Measurements from ENCODE around the gene TRAF4. TPM values are rescaled to one million over a fixed set of nuclear protein-coding genes. Genes with fewer than 3 reads are reported as not detected.

The TRAF4 gene
- polyA plus RNA-seq (2011; rRNA removed) (26.4 and 55.6 TPM in 2 replicates), polyA minus RNA-seq (2011; rRNA and poly(A)+ RNA removed) (80.8 and 135 TPM in 2 replicates)

DNA sequence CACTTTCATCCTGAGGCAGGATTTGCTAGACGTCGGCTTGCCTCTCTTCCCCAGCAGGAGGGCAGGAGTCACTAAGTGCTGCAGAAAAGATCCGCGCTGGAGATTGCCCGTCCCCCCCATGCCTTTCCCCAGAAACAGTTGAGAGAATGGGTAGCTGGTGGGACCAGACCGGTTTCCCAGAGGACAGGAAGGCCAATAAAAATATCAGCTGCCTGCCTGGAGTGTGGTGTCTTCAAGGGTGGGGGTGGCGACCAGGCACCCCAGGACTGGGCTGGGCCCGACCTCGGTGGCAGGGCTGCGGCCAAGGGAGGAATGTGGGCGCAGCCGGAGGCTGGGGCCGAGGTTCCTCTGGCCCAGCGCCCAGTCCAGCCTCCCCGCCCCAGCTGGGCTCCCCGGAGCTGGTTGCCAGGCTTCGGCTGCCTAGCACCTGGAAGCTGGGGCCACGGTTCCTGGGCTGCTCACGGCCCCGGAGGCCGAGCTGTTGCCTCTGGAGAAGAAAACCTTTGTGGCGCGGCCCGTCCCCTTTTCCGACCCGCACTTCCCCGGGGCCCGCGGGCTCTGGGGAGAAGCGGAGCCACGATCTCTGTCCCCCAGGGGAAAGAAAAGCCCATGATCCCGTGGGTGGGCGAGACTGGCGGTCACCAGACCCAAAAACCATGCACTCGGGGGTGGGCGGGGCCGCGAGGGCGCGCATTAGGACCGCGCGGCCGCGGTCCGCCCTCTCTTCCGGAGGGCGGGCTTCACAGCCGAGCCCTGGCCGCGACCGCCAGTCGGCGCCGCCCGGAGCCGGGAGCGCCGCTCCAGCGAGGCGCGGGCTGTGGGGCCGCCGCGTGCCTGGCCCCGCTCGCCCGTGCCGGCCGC is at the start of gene TRAF4:
Gene TRAF4, plus strand, starts transcription at position 769 of the 861 bp plus-strand sequence. CDS start 102 bp downstream, outside the sequence.
- CTCF ChIA-PET = interaction anchor here (0.7 to 18.7 kb wide), 5 partner anchors 8 to 437 kb away, joined by 3 to 416 read pairs (median 3); partner anchors contain the start of genes MYO18A, NEK8 and TLCD1
- Histone ChIP-seq H3K27me3 (ENCODE audit: control insufficient read depth, insufficient read depth, low read length) (no peaks in the 10 kb centered on the region), H3K4me3 (ENCODE audit: low read depth, low read length) (peak within 1 kb of the TSS; percentile 86), H3K36me3 (ENCODE audit: control insufficient read depth, insufficient read depth, low read length) (peaks cover 14% of the 10 kb centered on the region)
- TF ChIP-seq, protein P1, sequence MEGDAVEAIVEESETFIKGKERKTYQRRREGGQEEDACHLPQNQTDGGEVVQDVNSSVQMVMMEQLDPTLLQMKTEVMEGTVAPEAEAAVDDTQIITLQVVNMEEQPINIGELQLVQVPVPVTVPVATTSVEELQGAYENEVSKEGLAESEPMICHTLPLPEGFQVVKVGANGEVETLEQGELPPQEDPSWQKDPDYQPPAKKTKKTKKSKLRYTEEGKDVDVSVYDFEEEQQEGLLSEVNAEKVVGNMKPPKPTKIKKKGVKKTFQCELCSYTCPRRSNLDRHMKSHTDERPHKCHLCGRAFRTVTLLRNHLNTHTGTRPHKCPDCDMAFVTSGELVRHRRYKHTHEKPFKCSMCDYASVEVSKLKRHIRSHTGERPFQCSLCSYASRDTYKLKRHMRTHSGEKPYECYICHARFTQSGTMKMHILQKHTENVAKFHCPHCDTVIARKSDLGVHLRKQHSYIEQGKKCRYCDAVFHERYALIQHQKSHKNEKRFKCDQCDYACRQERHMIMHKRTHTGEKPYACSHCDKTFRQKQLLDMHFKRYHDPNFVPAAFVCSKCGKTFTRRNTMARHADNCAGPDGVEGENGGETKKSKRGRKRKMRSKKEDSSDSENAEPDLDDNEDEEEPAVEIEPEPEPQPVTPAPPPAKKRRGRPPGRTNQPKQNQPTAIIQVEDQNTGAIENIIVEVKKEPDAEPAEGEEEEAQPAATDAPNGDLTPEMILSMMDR (IDR thresholded peaks at IDR 0.05; ENCODE audit: insufficient read depth, low read depth, low read length) = peak; percentile 28; the same call in 1 of the 2 replicates
- POLR2A ChIA-PET = interaction anchor here (0.6 kb wide), 1 partner anchor 24 kb away, joined by 5 read pairs; the partner anchor contains the start of gene RPL23A
- peak; percentile 70 for DNase-seq (ENCODE audit: low read depth)

DNA sequence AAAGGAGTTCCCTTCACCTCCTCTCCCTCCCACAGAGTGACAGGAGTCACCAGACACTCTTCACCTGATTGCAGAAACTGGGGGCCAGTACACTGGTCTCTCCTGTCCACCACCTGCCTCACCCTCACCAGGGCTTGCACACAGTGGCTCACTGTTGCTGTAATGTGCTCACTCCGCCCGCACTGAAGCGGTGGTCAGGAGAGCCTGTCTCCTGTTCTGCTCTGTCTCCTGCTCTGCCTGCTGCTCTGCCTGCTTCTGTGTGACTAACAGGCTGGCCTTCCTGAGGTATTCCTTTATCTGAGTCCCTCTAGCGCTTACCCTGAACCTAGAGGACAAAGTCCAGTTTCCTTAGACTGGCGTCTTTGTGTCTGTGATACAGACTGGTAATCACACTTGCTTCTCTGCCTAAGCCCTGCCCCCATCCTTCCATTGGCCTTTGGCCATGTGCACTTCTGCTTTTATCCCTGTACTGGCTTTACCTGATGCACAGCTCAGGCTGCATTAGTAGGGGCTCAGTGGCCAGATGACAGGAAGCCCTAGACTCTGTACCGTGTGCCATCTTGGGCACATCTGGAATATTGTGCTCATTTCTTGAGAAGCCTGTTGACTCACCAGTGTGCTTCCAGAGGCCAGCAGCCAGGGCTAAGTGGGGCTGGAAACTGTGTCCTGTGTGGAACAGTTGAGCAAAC is 45.4 kb upstream of the TRAF4 start:
- Histone ChIP-seq H3K36me3 (ENCODE audit: control insufficient read depth, insufficient read depth, low read length) (peaks cover 66% of the 10 kb centered on the region), H3K4me3 (ENCODE audit: low read depth, low read length) (no peak overlapping the region), H3K27me3 (ENCODE audit: control insufficient read depth, insufficient read depth, low read length) (no peaks in the 10 kb centered on the region)
- TF ChIP-seq, protein P1 (IDR thresholded peaks at IDR 0.05; ENCODE audit: insufficient read depth, low read depth, low read length) = no peak
- ChIA-PET POLR2A (no interaction called here), CTCF (no interaction called here)
- DNase-seq (ENCODE audit: low read depth) = no peak

- Histone ChIP-seq H3K36me3 (ENCODE audit: control insufficient read depth, insufficient read depth, low read length) (peaks cover 58% of the 10 kb centered on the region), H3K27me3 (ENCODE audit: control insufficient read depth, insufficient read depth, low read length) (no peaks in the 10 kb centered on the region), H3K4me3 (ENCODE audit: low read depth, low read length) (no peak overlapping the region)
- ChIA-PET POLR2A (no interaction called here), CTCF (interaction anchor here (0.8 kb wide), 1 partner anchor 25 kb away, joined by 3 read pairs; no protein-coding TSS in a partner anchor)
- DNase-seq (ENCODE audit: low read depth) = no peak
- TF ChIP-seq, protein P1 (IDR thresholded peaks at IDR 0.05; ENCODE audit: insufficient read depth, low read depth, low read length) = no peak
These were observed 43.5 kb upstream of the TRAF4 start for GRCh38 chr17:28700278-28700677.

DNA sequence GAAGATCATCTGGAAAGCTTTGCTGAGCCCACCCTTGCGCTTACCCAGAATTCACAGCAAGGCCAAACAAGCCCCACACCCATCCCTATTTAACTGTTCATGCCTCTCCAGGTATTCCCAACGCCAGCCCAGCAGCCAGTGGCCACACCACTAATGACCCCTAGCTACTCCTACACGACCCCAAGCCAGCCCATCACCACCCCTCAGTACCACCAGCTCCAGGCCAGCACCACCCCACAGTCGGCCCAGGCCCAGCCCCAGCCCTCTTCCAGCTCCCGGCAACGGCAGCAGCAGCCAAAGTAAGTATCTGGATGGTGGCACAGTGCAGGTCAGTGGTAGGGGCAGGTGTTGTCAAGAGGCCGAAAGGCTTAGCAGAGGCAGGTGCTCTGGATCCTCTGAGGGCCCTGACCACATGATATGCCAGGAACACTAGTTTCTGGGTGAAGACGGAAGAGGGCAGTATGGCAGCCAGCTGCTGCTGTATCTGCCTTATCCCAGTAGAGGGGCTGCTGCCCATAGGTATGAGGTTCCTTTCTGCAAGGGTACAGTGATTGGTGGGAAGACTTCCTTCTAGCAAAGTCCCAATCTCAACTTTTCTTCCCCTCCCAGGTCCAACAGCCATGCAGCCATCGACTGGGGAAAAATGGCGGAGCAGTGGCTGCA is 42.9 kb upstream of the TRAF4 start:
- Histone ChIP-seq H3K27me3 (ENCODE audit: control insufficient read depth, insufficient read depth, low read length) (no peaks in the 10 kb centered on the region), H3K36me3 (ENCODE audit: control insufficient read depth, insufficient read depth, low read length) (peaks cover 53% of the 10 kb centered on the region), H3K4me3 (ENCODE audit: low read depth, low read length) (no peak overlapping the region)
- TF ChIP-seq, protein P1 (IDR thresholded peaks at IDR 0.05; ENCODE audit: insufficient read depth, low read depth, low read length) = no peak
- POLR2A ChIA-PET = no interaction called here
- CTCF ChIA-PET = interaction anchor here (0.8 to 1.9 kb wide), 2 partner anchors 25 to 26 kb away, joined by 3 to 5 read pairs; no protein-coding TSS in a partner anchor
- DNase-seq (ENCODE audit: low read depth) = no peak
